Mucosa of stomach (tissue), 1 donor: ENCODE data around the gene SEMA3G.

Experiments used
- H3K27me3 ChIP-seq: one replicate; pipeline ENCODE4 v1.7.0; 2013; ENCODE audit warnings: mild to moderate bottlenecking, low read length; ENCODE audit not compliant: control insufficient read depth, insufficient read depth
- H3K36me3 ChIP-seq: one replicate; pipeline ENCODE4 v1.7.0; 2013; ENCODE audit warnings: low read length; ENCODE audit not compliant: control insufficient read depth, insufficient read depth
- H3K4me1 ChIP-seq: one replicate; pipeline ENCODE4 v1.7.0; 2013; ENCODE audit warnings: mild to moderate bottlenecking, low read length; ENCODE audit not compliant: control insufficient read depth, insufficient read depth
- H3K4me3 ChIP-seq: one replicate; pipeline ENCODE4 v1.7.0; 2013; ENCODE audit warnings: low read length
- H3K9ac ChIP-seq: one replicate; pipeline ENCODE4 v1.7.0; 2013; ENCODE audit warnings: mild to moderate bottlenecking, low read length, moderate library complexity
- H3K9me3 ChIP-seq: one replicate; pipeline ENCODE4 v1.7.0; 2013; ENCODE audit warnings: mild to moderate bottlenecking, low read length, moderate library complexity; ENCODE audit not compliant: control insufficient read depth
- donor health status: Pancreatic carcinoma.

The SEMA3G gene

DNA sequence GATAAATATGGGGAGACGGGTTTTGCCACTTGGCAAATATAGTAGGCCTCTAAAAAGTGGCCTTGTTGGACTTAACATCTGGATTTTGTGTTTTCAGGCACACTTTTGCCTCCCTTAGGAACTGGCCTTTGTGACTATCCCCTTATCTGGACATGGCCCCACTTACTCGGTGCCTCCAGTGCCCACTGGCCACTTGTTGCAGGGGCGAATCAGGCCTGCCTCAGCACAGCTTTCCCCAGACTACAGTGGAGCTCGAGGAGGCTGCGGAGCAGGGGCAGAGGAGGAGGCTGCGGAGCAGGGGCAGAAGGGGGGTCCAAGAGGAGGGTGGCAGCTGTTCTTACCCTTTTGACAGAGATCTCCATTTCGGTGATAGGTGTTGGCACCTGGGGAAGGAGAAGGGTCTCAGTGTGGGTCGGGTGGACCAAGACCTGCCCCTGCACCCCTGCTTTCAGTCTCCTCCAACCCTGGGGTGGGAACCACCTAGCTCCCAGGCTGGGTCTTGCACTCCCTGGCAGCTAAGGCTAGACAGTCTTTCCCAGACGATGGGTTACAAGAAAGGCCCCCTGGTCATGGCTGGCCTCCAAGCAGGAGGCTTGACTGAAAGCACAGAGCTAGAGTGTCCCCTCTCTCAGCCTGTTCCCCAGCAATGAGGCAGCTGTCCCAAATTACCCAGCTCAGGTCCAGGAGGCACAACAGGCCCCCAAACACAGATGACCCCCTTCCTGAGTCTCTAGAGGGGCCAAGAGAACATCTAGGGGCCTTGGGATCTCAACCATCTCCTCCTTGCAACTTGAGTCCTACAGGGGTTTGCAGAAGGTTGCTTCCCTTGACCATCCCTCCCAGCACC is 6.1 kb downstream of the SEMA3G start:
- Histone ChIP-seq H3K9me3 (no peaks in the 10 kb centered on the region), H3K9ac (no peak overlapping the region), H3K36me3 (no peaks in the 10 kb centered on the region), H3K4me3 (no peak overlapping the region), H3K27me3 (no peaks in the 10 kb centered on the region), H3K4me1 (peaks cover 14% of the 10 kb centered on the region)

DNA sequence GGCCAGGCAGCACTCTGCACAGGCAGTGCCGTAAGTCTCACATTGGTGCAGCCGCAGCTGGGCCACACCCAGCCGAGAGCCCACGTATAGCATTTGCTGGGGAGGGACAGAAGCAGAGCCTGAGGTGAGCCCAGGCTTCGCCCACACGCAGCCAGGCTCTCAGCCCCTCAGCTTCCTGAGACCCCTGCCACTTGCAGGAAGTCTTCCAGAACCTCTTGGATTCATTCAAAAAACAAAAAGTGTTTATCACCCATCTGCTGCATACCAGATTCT is 6.9 kb downstream of the SEMA3G start:
- Histone ChIP-seq H3K36me3 (no peaks in the 10 kb centered on the region), H3K27me3 (no peaks in the 10 kb centered on the region), H3K9ac (no peak overlapping the region), H3K4me3 (no peak overlapping the region), H3K9me3 (no peaks in the 10 kb centered on the region), H3K4me1 (peaks cover 14% of the 10 kb centered on the region)

DNA sequence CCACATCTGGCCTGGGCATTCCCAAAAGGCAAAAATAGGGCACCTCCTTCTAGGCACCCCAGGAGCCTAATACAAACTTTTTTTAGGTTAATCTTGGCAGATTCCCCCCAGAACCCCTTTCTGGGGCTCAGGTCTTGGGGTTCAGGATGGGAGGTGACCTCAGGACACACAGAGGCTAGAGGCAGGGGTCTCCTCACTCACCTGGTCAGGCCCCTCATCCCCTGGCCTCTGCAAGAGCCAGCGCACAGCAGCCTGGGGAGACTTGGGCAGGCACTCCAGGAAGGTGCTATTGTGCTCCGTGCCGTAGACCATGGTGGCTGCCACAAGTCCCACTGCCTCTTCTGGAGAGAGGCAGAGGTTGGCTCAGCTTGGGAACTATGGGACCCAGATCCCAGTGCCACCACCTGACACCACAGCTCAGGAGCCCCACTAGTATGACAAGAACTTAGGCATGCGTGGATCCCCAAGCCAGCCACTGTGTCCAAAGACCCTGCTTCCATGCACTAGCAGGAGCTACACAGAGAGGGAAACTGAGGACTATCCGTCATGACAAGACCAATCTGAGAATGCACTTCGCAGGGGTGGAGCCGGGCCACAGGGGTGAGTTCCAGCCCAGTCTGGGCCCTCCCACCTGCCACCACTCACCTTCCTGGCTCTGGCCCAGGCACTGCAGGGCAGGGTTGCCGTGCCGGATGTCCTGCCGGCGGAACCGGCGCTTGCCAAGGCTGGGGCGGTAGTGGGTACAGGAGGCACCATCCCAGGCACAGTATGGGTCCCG is 7.4 kb downstream of the SEMA3G start:
- no peaks in the 10 kb centered on the region for H3K27me3 ChIP-seq

DNA sequence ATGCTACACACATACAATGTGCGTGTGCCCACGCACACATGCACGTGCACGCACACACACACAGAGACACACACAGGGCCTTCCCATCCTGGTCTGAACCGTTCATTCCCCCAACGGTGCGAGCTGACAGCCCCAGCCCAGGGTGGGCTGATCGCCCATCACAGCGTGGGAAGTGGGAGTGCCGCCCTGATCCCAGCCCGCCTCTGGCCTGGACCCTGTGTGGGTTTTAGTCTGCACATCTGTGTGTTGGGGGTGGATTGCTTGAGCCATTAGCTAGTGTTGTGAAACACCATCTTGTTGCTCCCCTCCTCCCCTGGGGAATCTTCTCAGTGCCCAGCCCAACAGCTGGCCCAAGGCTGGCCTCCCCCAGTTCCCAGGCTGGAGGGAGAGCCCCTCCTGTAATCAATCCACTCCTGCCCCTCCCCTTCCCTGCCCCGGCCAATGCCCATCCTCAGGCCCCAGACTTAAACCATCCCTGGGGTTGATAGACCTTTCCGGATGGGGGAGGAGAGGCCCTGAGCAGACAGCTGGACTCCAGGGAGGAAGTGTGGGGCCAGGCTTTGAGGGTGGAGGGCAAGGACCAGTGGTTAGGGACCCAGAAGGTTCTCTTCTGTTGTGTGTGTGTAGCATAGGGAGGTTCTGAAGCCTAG is 8.3 kb downstream of the SEMA3G start:
- Histone ChIP-seq H3K9me3 (no peaks in the 10 kb centered on the region), H3K36me3 (no peaks in the 10 kb centered on the region), H3K9ac (no peak overlapping the region), H3K4me1 (peaks cover 14% of the 10 kb centered on the region), H3K4me3 (no peak overlapping the region), H3K27me3 (no peaks in the 10 kb centered on the region)

More for the DNA sequence above, 7.4 kb downstream of the SEMA3G start:
- H3K9ac ChIP-seq, result no peak overlapping the region
- peaks cover 14% of the 10 kb centered on the region for H3K4me1 ChIP-seq
- no peak overlapping the region for H3K4me3 ChIP-seq
- H3K36me3 ChIP-seq, result no peaks in the 10 kb centered on the region
- no peaks in the 10 kb centered on the region for H3K9me3 ChIP-seq

DNA sequence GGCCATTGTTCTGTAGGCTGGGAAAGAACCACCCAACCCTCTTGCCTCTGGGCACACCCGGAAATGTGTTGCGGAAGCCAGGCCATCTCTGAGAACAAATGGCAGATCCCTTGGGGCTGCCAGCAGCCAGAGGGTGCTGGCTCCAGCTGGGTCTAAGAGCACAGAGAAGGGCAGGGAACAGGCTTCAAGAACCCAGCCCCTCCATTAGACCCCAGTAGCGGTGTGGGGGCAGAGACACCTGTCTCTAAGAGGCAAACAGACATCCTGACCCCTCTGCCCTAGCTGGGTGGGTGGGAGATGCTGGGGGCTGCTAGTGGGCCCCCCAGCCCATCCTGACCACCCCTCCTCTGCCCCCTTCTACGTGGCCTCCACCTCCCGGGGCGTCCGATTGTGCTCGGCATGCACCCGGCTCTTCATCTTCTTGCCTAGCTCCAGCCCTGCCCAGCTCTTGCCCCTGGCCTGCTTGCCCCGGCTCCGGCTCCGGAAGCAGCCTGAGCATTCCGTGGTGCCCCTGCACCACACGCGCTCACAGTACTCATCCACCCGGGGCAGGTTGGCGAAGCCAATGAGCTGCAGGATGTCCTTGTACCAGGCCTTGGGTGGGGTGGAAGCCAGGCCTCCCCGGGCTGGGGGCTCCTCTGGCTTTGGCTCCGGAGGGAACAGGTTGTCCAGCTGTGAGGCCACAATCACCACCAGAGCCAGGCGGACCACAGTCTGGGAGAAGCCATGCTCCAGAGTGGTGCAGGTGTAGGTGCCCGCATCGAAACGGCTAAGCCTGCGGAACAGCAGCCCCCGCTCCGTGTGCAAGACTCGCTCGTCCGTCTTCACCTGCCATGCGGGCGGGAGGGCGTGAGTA is 9.4 kb downstream of the SEMA3G start:
- Histone ChIP-seq H3K36me3 (no peaks in the 10 kb centered on the region), H3K9me3 (no peaks in the 10 kb centered on the region), H3K4me3 (no peak overlapping the region), H3K9ac (no peak overlapping the region), H3K4me1 (peaks cover 14% of the 10 kb centered on the region), H3K27me3 (peaks cover 6% of the 10 kb centered on the region)

DNA sequence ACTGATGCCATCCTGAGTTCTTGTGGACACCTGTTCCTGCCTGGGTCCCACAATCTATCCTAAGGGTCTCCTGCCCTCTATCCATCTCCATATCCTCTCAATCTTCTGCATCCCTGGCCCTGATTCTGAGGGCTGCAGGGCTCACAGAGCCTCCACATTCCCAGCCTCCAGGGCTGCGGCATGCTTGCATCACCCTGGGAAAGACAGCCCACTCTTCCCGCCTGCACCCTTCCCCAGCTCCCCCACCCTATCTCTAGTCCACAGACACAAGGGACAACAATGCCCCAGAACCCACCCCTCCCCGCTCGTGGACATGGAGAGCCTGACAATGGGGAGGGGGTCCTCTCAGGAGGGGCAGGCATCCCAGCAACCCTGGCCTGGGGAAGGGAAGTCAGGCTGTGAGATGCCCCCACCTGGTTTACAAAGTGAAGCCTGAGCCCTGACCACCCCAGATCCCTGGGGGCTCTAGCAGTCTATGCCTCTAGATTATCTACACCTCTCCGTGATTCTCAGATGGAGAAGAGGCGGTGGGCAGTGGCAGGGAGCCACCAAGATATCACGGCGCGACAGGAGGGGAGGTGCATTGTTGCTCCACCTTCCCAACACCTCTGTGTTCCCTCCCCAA is 10.3 kb downstream of the SEMA3G start:
- Histone ChIP-seq H3K36me3 (no peaks in the 10 kb centered on the region), H3K4me1 (peaks cover 14% of the 10 kb centered on the region), H3K27me3 (peaks cover 6% of the 10 kb centered on the region), H3K9ac (no peak overlapping the region), H3K4me3 (no peak overlapping the region), H3K9me3 (no peaks in the 10 kb centered on the region)

DNA sequence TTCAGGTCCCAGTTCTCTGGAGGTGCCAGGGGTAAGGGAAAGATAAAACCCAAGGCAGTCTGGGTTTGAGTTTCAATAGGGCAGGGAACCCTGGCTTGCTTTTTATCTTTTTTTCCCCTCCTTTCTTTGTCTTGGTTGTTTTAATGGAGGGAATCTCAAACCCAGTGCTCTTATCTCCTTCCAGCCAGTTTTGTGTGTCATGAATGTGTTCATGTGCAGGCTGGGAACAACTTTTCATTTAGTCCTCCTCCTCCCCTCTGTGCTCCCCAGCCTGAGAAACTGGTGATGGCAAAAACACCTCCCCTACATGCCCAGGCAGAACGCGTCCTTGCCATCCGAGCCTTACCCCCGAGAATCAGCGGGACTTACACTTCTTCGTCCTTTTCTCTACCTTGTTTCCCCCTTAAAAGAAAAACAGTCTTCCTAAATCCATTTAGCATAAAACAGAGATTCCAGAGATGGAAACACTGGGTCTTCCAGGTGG is 10.9 kb downstream of the SEMA3G start:
- Histone ChIP-seq H3K4me1 (peaks cover 14% of the 10 kb centered on the region), H3K9ac (no peak overlapping the region)

DNA sequence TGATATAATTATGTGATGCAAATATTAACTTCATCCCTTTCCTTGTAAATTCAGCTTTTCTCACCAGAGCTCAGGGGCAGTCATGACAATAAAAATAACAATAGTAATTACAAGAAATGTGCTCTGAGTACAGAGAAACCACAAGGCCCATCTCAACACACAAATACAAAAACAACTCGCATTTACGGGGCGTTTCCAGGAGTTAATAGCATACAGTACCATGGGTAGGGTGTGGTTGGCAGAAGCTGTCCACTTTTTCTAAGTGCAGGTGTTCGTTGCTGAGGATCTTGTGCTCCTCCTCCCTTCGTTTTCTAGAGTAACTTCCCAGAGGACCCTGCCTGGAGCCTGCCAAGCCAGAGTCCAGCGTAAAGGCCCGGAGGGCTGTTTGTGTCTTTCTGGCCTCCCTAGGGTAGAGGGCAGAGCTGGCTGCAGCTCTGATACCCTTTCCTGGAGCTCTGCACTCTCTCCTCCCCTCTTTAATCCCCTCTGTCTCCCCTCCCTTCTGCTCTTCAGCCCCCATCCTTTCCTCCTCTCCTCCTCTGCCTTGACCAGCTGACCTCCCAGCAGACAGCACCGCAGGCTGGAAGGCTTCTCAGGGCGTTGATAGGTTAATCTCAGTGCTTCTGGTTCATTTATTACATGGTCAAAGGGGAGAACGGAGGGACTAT is 11.4 kb downstream of the SEMA3G start:
- peaks cover 14% of the 10 kb centered on the region for H3K4me1 ChIP-seq
- no peak overlapping the region for H3K4me3 ChIP-seq
- H3K9me3 ChIP-seq, result no peaks in the 10 kb centered on the region
- no peak overlapping the region for H3K9ac ChIP-seq
- no peaks in the 10 kb centered on the region for H3K36me3 ChIP-seq
- H3K27me3 ChIP-seq, result peaks cover 6% of the 10 kb centered on the region

More for the DNA sequence above, 10.9 kb downstream of the SEMA3G start:
- Histone ChIP-seq H3K27me3 (peaks cover 6% of the 10 kb centered on the region), H3K4me3 (no peak overlapping the region), H3K9me3 (no peaks in the 10 kb centered on the region), H3K36me3 (no peaks in the 10 kb centered on the region)

DNA sequence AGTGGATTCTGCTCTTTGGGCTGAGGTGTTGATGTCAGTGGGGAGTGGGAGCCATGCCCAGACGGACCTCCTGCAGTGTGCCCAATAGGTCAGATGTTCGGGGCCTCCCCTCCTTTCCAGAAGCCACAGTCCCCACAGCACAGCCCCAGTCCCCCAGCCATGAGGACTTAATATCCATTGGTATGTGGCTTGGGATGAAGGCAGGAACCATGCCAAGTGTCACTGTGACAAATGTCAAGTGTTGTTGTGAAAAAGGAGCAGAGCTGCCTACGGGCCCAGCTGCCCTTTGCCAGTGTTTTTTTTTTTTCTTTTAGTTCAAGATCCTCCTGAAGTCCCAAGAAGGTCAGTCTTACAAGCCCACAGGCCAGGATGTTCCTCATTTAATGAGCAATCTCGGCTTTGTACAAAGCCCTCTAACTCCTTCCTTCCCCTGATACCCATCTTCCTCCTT is 12.2 kb downstream of the SEMA3G start:
- no peaks in the 10 kb centered on the region for H3K9me3 ChIP-seq
- peaks cover 6% of the 10 kb centered on the region for H3K27me3 ChIP-seq
- peaks cover 7% of the 10 kb centered on the region for H3K4me1 ChIP-seq
- no peak overlapping the region for H3K4me3 ChIP-seq
- no peaks in the 10 kb centered on the region for H3K36me3 ChIP-seq
- no peak overlapping the region for H3K9ac ChIP-seq

DNA sequence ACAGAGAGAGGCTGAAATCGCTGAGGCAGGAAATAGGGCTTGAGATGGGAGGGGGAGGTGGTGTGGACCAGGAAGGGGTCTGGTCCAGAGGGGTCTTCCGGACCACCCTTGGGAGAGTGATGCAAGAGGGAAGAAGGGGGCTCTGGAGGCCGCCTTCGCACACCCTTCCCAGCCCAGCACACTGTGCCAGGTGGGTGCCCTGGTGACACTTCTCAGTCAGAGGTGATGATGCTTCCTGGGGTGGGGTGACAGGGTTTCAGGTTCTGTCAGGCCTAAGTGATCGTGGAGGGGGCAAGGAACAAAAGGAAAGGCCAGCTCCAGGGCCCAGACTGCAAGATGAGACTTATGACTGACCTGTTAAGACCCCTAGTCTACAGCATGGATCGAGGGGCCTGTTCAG is 12.7 kb downstream of the SEMA3G start:
- no peaks in the 10 kb centered on the region for H3K36me3 ChIP-seq
- no peak overlapping the region for H3K9ac ChIP-seq
- H3K27me3 ChIP-seq, result peaks cover 6% of the 10 kb centered on the region
- H3K9me3 ChIP-seq, result no peaks in the 10 kb centered on the region
- H3K4me3 ChIP-seq, result no peak overlapping the region
- H3K4me1 ChIP-seq, result peaks cover 3% of the 10 kb centered on the region
